ENCODE measurements around the gene MLLT3.

DNA sequence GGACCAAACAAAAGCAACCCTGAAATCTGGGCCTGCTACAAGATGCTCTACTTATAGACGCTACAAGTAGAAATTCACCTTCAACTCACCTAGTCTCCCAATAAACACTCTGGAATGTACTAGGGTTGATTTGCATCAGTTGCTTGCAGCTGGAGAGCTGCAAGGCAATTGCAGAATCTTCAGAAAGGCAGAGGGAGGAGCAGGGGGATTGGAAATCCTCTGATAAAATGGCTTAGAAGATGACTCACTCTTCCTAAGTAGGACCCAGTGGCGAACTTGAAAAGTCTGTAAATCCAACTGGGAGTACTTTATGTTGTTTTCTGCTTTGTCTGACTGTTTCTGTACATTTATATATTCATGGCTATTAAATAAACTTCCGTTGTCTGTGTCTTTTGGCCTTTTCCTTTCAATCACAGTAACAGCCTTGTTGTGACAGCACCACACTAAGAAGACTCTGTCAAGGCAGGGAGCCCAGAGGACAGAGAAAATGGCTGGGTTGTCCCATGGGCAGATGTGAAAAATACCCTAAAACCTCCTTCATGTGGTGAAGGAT, 14.7 kb upstream of the MLLT3 start:
- TF ChIP-seq CTCF (IDR thresholded peaks at IDR 0.05; ENCODE audit: poor library complexity) (peak; percentile 4), EZH2phosphoT487 (IDR thresholded peaks at IDR 0.05; ENCODE audit: low read depth, severe bottlenecking, unreplicated experiment) (no peak), EZH2 (IDR thresholded peaks at IDR 0.05; ENCODE audit: borderline replicate concordance) (no peak)
